GM12865 (cell line): ENCODE data around the gene CABYR.

Source experiments
- DNase-seq: peaks from one replicate; pipeline ENCODE4 v3.0.0; 2010; ENCODE audit warnings: low read depth
- H3K4me3 ChIP-seq: 2 replicates; pipeline ENCODE4 v1.5.1; 2011; ENCODE audit warnings: mild to moderate bottlenecking, low read depth, low read length, control low read depth
- TF ChIP-seq, protein P1 (sequence below): IDR thresholded peaks from 2 replicates; pipeline ENCODE4 v1.5.1; 2011; ENCODE audit warnings: low read length, control low read depth, low read depth, inconsistent platforms; ENCODE audit not compliant: insufficient read depth; ENCODE audit errors: missing control alignments

The CABYR gene

DNA sequence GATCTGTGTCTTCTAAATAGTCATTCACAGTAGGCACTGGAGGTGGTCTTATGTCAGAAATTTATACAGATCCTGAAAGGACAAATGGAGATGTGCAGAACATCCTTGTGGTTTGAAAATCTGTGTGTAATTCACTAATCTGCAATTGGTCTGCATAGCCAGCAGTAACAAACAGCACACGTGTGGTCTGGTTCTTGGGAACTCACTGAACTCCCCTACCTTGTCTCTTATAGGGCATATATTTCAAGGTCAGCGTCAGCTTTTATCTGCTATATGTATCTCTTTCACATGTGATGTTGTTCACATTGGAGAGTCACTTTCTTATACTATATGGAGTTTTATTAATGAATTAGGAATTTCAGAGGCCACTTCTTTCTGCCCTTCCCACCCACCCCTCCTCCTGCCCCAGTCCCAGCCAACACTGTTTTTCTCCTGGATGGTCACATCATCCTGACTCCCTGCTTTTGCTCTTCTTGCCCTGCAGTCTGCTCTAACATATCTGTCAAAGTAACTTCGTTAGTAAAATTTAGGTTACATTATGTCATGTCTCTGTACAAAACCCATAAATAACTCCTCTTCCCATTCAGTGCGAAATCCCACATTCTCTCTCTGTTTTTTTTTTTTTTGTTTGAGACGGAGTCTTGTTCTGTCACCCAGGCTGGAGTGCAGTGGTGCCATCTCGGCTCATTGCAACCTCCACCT lies 35.4 kb upstream of the CABYR start:
- TF ChIP-seq, protein P1, sequence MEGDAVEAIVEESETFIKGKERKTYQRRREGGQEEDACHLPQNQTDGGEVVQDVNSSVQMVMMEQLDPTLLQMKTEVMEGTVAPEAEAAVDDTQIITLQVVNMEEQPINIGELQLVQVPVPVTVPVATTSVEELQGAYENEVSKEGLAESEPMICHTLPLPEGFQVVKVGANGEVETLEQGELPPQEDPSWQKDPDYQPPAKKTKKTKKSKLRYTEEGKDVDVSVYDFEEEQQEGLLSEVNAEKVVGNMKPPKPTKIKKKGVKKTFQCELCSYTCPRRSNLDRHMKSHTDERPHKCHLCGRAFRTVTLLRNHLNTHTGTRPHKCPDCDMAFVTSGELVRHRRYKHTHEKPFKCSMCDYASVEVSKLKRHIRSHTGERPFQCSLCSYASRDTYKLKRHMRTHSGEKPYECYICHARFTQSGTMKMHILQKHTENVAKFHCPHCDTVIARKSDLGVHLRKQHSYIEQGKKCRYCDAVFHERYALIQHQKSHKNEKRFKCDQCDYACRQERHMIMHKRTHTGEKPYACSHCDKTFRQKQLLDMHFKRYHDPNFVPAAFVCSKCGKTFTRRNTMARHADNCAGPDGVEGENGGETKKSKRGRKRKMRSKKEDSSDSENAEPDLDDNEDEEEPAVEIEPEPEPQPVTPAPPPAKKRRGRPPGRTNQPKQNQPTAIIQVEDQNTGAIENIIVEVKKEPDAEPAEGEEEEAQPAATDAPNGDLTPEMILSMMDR: no peak
- no peak overlapping the region for H3K4me3 ChIP-seq
- DNase-seq: no peak

DNA sequence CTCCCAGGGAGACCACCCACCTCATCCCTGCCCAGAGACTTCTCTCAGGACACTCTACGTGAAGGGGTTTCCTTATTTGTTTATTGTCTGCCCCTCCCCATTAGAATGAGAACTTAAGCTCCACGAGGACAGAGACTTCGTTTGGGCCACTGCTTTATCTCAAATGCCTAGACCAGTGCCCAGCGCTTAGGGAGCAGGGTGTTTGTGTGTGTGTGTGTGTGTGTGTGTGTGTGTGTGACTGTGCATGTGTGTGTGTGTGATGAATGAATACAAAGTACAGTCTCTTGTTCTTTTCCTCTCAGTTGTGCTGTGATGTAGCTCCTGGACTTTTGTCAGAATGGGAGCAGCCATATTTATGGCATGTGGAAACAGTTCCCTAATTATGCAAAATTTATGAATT lies 34.4 kb upstream of the CABYR start:
- TF ChIP-seq, protein P1: no peak

DNA sequence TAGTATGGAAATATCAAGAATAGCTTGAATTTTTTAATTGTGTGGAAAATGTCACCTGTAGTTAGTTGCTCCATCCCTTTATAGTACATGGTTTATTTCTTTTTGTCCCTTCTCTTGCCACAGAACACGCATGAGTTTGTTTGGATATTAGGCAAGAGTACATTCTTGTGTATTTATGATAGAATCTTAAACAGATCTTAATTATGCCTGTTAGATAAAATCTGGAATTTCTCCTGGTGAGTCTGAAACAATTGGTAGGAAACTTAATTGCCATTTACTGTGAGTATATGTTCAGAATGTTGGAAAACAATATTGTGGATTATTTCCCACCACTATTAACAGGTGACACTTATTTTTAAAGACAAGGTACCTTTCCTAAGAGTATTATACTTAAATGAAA lies 30.2 kb upstream of the CABYR start:
- TF ChIP-seq, protein P1: no peak
- H3K4me3 ChIP-seq: no peak overlapping the region
- DNase-seq: no peak

More for the DNA sequence above, 34.4 kb upstream of the CABYR start:
- no peak for DNase-seq
- no peak overlapping the region for H3K4me3 ChIP-seq

DNA sequence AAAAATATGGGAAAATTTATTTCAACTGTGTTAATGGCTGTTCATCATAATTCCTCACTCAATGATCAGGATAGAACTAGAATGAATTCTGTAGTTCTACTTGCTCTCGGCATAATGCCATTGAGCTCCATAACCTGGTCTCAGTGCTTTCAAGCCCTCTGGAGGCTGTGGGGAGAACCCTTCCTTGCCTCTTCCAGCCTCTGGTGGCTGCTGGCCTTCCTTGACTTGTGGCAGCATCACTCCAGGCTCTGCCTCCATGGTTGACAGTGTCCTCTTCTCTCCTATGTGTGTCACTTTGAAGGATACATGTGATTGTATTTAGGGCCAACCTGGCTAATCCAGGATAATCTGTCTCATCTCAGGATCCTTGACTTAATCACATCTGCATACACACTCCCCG lies 26.9 kb upstream of the CABYR start:
- TF ChIP-seq, protein P1: no peak
- no peak overlapping the region for H3K4me3 ChIP-seq
- no peak for DNase-seq

DNA sequence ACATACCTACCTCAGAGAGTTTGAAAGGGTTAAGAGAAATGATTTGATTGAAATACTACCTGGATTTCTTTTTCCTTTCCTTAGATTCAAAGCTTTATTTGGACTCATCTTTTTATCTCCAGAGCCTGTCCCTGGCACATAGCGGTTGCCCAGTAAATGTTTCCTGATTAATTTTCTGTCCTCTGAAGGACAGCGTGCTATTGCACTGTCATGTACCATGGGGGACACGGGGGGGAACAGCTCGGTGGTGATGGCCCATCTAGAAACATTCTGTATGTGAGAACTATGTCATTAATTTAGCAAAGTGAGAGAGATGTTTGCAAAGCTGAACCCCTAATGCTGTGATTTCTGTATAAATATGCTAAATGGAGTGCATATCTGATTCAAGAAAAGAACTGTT lies 26.4 kb upstream of the CABYR start:
- no peak for DNase-seq
- no peak overlapping the region for H3K4me3 ChIP-seq
- TF ChIP-seq, protein P1: no peak

DNA sequence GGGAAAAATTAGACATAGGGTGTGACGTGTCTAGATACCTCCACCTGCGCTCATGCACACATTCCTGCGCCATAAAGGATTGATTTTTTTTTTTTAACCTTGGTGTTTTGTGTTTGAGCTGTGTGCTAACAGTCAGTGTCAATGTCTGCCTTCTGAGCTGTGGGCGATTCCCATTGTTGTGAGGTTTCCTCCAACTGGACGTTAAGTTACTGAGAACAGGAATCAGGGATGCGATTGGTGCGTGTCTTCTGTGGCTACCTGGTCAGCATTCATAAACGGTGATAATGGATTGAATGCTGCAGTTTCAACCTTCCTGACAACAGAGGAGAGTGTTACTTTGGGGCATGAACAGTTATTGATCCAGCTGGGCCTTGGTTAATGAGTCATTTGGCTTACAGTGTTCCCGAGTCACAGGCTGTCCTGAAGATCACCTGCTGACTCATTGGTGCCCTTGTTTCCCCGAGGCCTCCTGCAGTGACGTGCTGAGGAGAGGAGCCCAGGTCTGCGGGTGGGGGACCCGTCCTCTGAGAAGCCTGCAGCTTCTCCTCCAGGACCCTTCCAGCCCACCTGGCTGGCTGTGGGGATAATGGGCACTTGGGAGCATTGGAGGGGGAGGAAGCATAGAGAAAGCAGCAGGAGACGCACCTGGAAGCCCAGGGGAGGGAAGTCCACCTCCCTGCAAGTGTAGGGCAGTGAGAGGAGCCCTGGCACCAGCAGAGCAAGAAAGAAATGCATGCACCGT lies 25.8 kb upstream of the CABYR start:
- no peak for DNase-seq
- TF ChIP-seq, protein P1: no peak
- no peak overlapping the region for H3K4me3 ChIP-seq
